ENCODE data around the gene EQTN. TPM values are rescaled to one million over a fixed set of nuclear protein-coding genes. Genes with fewer than 3 reads are reported as not detected.

EQTN gene
- total RNA-seq, 4 donors from 2014 or later: 1.2 TPM; not detected in 3

- no peak for ATAC-seq
- Histone ChIP-seq H3K27ac (no peak overlapping the region), H3K9me3 (no peaks in the 10 kb centered on the region), H3K36me3 (no peaks in the 10 kb centered on the region), H3K4me1 (no peaks in the 10 kb centered on the region), H3K27me3 (no peaks in the 10 kb centered on the region), H3K4me3 (no peak overlapping the region)
- no peak for TF ChIP-seq CTCF (IDR thresholded peaks at IDR 0.05)
- no peak for TF ChIP-seq POLR2A (IDR thresholded peaks at IDR 0.05)
- TF ChIP-seq POLR2AphosphoS5 (IDR thresholded peaks at IDR 0.05): no peak
- TF ChIP-seq EP300 (IDR thresholded peaks at IDR 0.05): no peak
- 100% methylated on average over 3 of the region's 7 CpGs; no CpG with 5 or more reads in 1 of the 2 donors for WGBS, 2 donors (ENCODE audit: low coverage in 1 of 2)
Measured at GRCh38 chr9:27282269-27282668, 14.7 kb downstream of the EQTN start.

- ATAC-seq: no peak
- no peaks in the 10 kb centered on the region for H3K36me3 ChIP-seq
- no peaks in the 10 kb centered on the region for H3K9me3 ChIP-seq
- no peak overlapping the region for H3K4me3 ChIP-seq
- H3K27me3 ChIP-seq: no peaks in the 10 kb centered on the region
- peaks cover 0 to 6% (median 2%) of the 10 kb centered on the region in 3 donors for H3K4me1 ChIP-seq
- 31 to 44% methylated on average over 4 to 5 of the region's 5 CpGs for WGBS, 2 donors (ENCODE audit: low coverage in 1 of 2)
- H3K27ac ChIP-seq: no peak overlapping the region
- TF ChIP-seq CTCF (IDR thresholded peaks at IDR 0.05) (no peak), EP300 (IDR thresholded peaks at IDR 0.05) (no peak), POLR2AphosphoS5 (IDR thresholded peaks at IDR 0.05) (no peak)
Measured at GRCh38 chr9:27280860-27281259, 16.1 kb downstream of the EQTN start.

GRCh38 chr9:27280249-27280648 lies 16.7 kb downstream of the EQTN start:
- Histone ChIP-seq H3K4me1 (peaks cover 0 to 6% (median 2%) of the 10 kb centered on the region in 3 donors), H3K27me3 (no peaks in the 10 kb centered on the region), H3K27ac (no peak overlapping the region), H3K36me3 (no peaks in the 10 kb centered on the region), H3K4me3 (no peak overlapping the region), H3K9me3 (no peaks in the 10 kb centered on the region)
- no peak for TF ChIP-seq POLR2AphosphoS5 (IDR thresholded peaks at IDR 0.05)
- no peak for ATAC-seq
- WGBS, 2 donors (ENCODE audit: low coverage in 1 of 2): 88 to 90% methylated on average over 2 to 3 of the region's 16 CpGs

GRCh38 chr9:27279611-27280010 lies 17.3 kb downstream of the EQTN start:
- Histone ChIP-seq H3K9me3 (no peaks in the 10 kb centered on the region), H3K27ac (no peak overlapping the region), H3K4me1 (peaks cover 0 to 6% (median 2%) of the 10 kb centered on the region in 3 donors), H3K4me3 (no peak overlapping the region), H3K27me3 (no peaks in the 10 kb centered on the region), H3K36me3 (no peaks in the 10 kb centered on the region)
- no peak for ATAC-seq
- 82 to 90% methylated on average over 2 to 3 of the region's 3 CpGs for whole genome bisulfite sequencing, 2 donors (ENCODE audit: low coverage in 1 of 2)
- no peak for TF ChIP-seq POLR2AphosphoS5 (IDR thresholded peaks at IDR 0.05)
- no peak for TF ChIP-seq EP300 (IDR thresholded peaks at IDR 0.05)
- no peak for TF ChIP-seq POLR2A (IDR thresholded peaks at IDR 0.05)
- TF ChIP-seq CTCF (IDR thresholded peaks at IDR 0.05): no peak

- Histone ChIP-seq H3K27ac (no peak overlapping the region), H3K36me3 (no peaks in the 10 kb centered on the region), H3K27me3 (no peaks in the 10 kb centered on the region), H3K4me1 (peaks cover 0 to 6% (median 2%) of the 10 kb centered on the region in 3 donors), H3K9me3 (no peaks in the 10 kb centered on the region), H3K4me3 (no peak overlapping the region)
- TF ChIP-seq POLR2AphosphoS5 (IDR thresholded peaks at IDR 0.05) (no peak), CTCF (IDR thresholded peaks at IDR 0.05) (no peak), EP300 (IDR thresholded peaks at IDR 0.05) (no peak), POLR2A (IDR thresholded peaks at IDR 0.05) (no peak)
- ATAC-seq: peak; percentile 61
- WGBS, 2 donors (ENCODE audit: low coverage in 1 of 2): 67 to 70% methylated on average over 1 of the region's 1 CpG
Measured at GRCh38 chr9:27278374-27278773, 18.6 kb downstream of the EQTN start.
